ENCODE data around the gene FGF2.

GRCh38 chr4:122830426-122831095, 3.9 kb downstream of the FGF2 start:
- TF ChIP-seq EZH2 (IDR thresholded peaks at IDR 0.05; ENCODE audit: low read depth) (no peak), CTCF (conservative IDR thresholded peaks at IDR 0.05) (no peak)

Data from PC-9 (cell line).